ENCODE data around the gene NOP53. TPM values are rescaled to one million over a fixed set of nuclear protein-coding genes. Genes with fewer than 3 reads are reported as not detected.

Gene NOP53
- polyA plus RNA-seq, 1 experiment, result 114 TPM

DNA sequence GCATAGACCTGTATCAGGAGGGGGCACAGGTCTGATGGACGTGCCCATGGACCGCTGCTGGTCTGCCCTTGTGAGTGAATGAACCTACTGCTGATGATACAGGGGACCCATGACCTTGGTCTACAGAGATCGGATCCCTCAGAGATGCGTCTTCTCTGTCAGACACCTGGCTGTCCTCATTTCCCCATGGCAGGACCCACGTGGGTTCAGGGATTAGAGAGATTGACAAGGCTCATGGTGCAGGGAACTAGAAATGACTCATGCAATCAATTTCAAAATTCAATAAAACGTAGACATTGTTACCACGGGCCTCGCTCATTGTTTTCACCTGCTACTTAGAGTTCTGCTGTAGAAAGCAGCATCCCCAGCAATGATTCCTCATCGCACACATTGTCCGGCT lies 60.0 kb downstream of the NOP53 start:
- Histone ChIP-seq H3K27me3 (ENCODE audit: control insufficient read depth, insufficient read depth, low read length) (peaks cover 2% of the 10 kb centered on the region), H3K9me3 (ENCODE audit: control insufficient read depth, insufficient read depth, low read length) (peaks cover 14% of the 10 kb centered on the region), H3K4me3 (ENCODE audit: low read depth, low read length) (no peak overlapping the region), H3K27ac (ENCODE audit: low read depth, low read length) (no peak overlapping the region)
- CTCF ChIA-PET, result no interaction called here
- no peak for TF ChIP-seq CTCF (IDR thresholded peaks at IDR 0.05; ENCODE audit: low read depth, low read length)
- no peak for DNase-seq (ENCODE audit: low read depth, low spot score)
- POLR2A ChIA-PET, result interaction anchor here (0.6 kb wide), 1 partner anchor 89 kb away, joined by 4 read pairs; no protein-coding TSS in a partner anchor

GRCh38 chr19:47806435-47806834 lies 61.1 kb downstream of the NOP53 start:
- peaks cover 11% of the 10 kb centered on the region for H3K9me3 ChIP-seq (ENCODE audit: control insufficient read depth, insufficient read depth, low read length)
- no peak overlapping the region for H3K4me3 ChIP-seq (ENCODE audit: low read depth, low read length)
- ChIA-PET CTCF (interaction anchor here (1.3 kb wide), 1 partner anchor 63 kb away, joined by 3 read pairs; no protein-coding TSS in a partner anchor), POLR2A (no interaction called here)
- DNase-seq (ENCODE audit: low read depth, low spot score), result no peak
- no peak overlapping the region for H3K27ac ChIP-seq (ENCODE audit: low read depth, low read length)
- peaks cover 2% of the 10 kb centered on the region for H3K27me3 ChIP-seq (ENCODE audit: control insufficient read depth, insufficient read depth, low read length)
- no peak for TF ChIP-seq CTCF (IDR thresholded peaks at IDR 0.05; ENCODE audit: low read depth, low read length)

Small RNA genes lying within 50 kb of the gene (small RNA-seq; reads per million reads assigned to genes)
- not detected for gene AC008745.1 (ENCODE audit: insufficient read length, low read depth)
- gene SNORD23 (ENCODE audit: insufficient read length, low read depth), result not detected

Other genes with a start within 250 kb of the NOP53 start
- gene NAPA, start 230.5 kb upstream of the NOP53 start, polyA plus RNA-seq (2011; rRNA removed), result 84.1 and 102 TPM in 2 replicates
- not detected in 2 replicates for gene ZNF541, start 172.4 kb upstream of the NOP53 start, polyA plus RNA-seq (2011; rRNA removed)
- gene BICRA, start 136.4 kb upstream of the NOP53 start, polyA plus RNA-seq (2011; rRNA removed), result 0.65 and 0.72 TPM in 2 replicates
- gene EHD2, start 32.1 kb upstream of the NOP53 start, polyA plus RNA-seq (2011; rRNA removed), result 84.0 and 126 TPM in 2 replicates
- 177 and 221 TPM in 2 replicates for gene SELENOW, start 33.2 kb downstream of the NOP53 start, polyA plus RNA-seq (2011; rRNA removed)
- not detected in 2 replicates for gene TPRX1, start 59.0 kb downstream of the NOP53 start, polyA plus RNA-seq (2011; rRNA removed)
- not detected in 2 replicates for gene CRX, start 76.4 kb downstream of the NOP53 start, polyA plus RNA-seq (2011; rRNA removed)
- not detected in 2 replicates for gene TPRX2, start 113.7 kb downstream of the NOP53 start, polyA plus RNA-seq (2011; rRNA removed)
- not detected in 2 replicates for gene SULT2A1, start 140.8 kb downstream of the NOP53 start, polyA plus RNA-seq (2011; rRNA removed)
- gene BSPH1, start 246.6 kb downstream of the NOP53 start, polyA plus RNA-seq (2011; rRNA removed), result not detected in 2 replicates
- not detected in 2 replicates for gene ELSPBP1, start 249.1 kb downstream of the NOP53 start, polyA plus RNA-seq (2011; rRNA removed)

Measured in AG04450 (cell line).